Measurements from ENCODE around the gene HSH2D.

The HSH2D gene

DNA sequence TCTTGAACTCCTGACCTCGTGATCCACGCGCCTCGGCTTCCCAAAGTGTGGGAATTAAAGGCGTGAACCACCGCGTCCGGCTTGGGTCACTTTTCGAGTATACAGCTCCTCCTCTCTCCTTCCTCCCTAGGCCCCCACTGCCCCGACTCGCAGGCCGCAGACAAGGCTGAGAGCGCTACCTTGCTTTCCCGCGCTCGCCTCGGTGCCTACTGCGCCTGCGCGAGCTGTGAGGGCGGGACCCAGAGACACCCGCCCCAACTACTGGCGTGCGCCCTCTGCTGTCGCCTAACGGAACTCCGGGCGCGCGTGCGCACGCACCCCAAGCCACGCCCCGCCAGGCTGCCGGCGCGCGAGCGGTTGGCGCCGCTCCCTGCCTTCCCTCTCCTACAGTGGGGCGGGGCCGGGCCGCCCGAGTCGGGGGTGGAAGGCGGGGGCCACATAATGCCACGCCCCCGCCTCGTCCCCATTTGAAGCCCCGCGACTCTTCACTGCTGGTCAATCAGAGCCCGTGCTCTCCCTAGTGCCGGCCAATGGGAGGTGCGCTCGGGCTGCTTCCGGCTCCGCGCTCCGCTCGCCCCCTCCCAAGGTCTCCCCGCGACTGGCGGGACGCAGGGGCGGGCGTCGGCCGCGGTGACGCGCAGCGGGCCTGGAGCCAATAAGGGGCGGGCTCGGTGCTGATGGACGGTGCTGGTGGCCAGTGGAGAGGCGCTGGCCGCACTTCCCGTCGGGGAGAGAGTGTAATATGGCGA, 32.2 kb upstream of the HSH2D start, which contains the start of gene RAB8A:
TSS of gene RAB8A (plus strand) at position 730 of the 749 bp plus-strand sequence. CDS start at position 743, 13 bp downstream.
- no peak within 1 kb of the TSS for H4K5ac ChIP-seq (ENCODE audit: low read length)
- no CpG with 5 or more reads among the region's 81 CpGs for WGBS (ENCODE audit: extremely low coverage, insufficient coverage, low lambda C conversion rate)
- peak within 1 kb of the TSS; percentile 94 for H3K56ac ChIP-seq (ENCODE audit: low read length)
- H3K27ac ChIP-seq (ENCODE audit: low read depth, low read length) = peak within 1 kb of the TSS; percentile 17
- H3K4me3 ChIP-seq (ENCODE audit: low read length) = peak within 1 kb of the TSS; percentile 86
- no peak within 1 kb of the TSS for H2BK15ac ChIP-seq (replicated peaks; ENCODE audit: low read depth)
- no peak within 1 kb of the TSS for H4K8ac ChIP-seq (ENCODE audit: low read depth, low read length)
- H2BK120ac ChIP-seq (ENCODE audit: low read depth, low read length) = no peak within 1 kb of the TSS
- no peak within 1 kb of the TSS for H2BK5ac ChIP-seq (ENCODE audit: low read length)
- H3K27me3 ChIP-seq (ENCODE audit: insufficient read depth, low read length, poor library complexity) = no peaks in the 10 kb centered on the region
- H3K23ac ChIP-seq (ENCODE audit: low read length) = no peak within 1 kb of the TSS
- peaks cover 4% of the 10 kb centered on the region for H3K4me1 ChIP-seq (ENCODE audit: control insufficient read depth, low read depth, low read length)
- H2AK5ac ChIP-seq (ENCODE audit: low read length) = no peak within 1 kb of the TSS
- H3K9ac ChIP-seq (ENCODE audit: low read length) = peak within 1 kb of the TSS; percentile 86
- H3K18ac ChIP-seq (ENCODE audit: low read length) = peak within 1 kb of the TSS; percentile 16
- H3K79me2 ChIP-seq (ENCODE audit: control insufficient read depth, insufficient read depth, low read length) = peaks cover 28% of the 10 kb centered on the region
- H3K4ac ChIP-seq (ENCODE audit: low read depth, low read length) = peak within 1 kb of the TSS; percentile 84
- H3K79me1 ChIP-seq (ENCODE audit: low read length) = peaks cover 20% of the 10 kb centered on the region
- no peaks in the 10 kb centered on the region for H3K36me3 ChIP-seq (ENCODE audit: control insufficient read depth, insufficient read depth, low read length)
- peak; percentile 100 for DNase-seq
- H3K4me2 ChIP-seq (ENCODE audit: low read length) = peak within 1 kb of the TSS; percentile 55

DNA sequence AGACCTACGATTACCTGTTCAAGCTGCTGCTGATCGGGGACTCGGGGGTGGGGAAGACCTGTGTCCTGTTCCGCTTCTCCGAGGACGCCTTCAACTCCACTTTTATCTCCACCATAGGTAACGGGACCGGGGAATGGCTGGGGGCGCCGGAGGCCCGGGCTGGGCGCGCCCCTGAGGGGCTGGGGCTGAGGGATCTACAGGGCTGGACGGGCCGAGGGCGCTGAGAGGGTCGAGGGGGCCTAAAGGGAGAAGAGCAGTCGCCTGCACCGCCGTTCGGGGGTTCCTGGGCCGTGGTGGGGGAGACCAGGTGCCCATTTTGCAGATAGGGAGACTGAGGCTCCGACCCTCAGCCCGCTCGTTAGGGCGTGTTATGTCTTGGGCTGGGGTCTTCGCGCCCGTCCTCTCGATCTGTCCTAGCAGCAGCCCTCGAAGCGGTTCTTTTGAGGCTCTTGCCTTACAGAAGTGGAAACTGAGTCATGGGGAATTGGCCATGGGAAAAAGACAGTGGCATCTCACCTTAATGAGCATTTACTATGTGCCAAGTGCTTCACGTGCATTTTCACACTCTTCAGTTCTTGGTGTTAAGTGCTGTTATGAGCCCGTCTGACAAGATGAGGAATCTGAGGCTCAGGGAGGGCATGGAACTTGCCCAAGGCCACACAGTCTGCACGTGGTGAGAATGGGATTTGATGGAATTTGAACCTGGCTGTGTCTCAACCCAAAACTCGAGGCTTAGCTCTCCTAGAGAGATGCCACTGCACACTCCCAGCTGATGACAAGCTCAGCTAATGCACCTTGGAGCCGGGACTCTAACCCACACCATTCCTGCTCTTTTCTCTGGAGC, 31.4 kb upstream of the HSH2D start:
- no peak overlapping the region for H4K8ac ChIP-seq (ENCODE audit: low read depth, low read length)
- no peak overlapping the region for H2AK5ac ChIP-seq (ENCODE audit: low read length)
- peak overlapping the region; percentile 94 for H3K56ac ChIP-seq (ENCODE audit: low read length)
- no peaks in the 10 kb centered on the region for H3K36me3 ChIP-seq (ENCODE audit: control insufficient read depth, insufficient read depth, low read length)
- peak overlapping the region; percentile 55 for H3K4me2 ChIP-seq (ENCODE audit: low read length)
- H3K27me3 ChIP-seq (ENCODE audit: insufficient read depth, low read length, poor library complexity) = no peaks in the 10 kb centered on the region
- H3K23ac ChIP-seq (ENCODE audit: low read length) = no peak overlapping the region
- H3K79me2 ChIP-seq (ENCODE audit: control insufficient read depth, insufficient read depth, low read length) = peaks cover 28% of the 10 kb centered on the region
- H2BK15ac ChIP-seq (replicated peaks; ENCODE audit: low read depth) = no peak overlapping the region
- peak overlapping the region; percentile 86 for H3K4me3 ChIP-seq (ENCODE audit: low read length)
- peaks cover 4% of the 10 kb centered on the region for H3K4me1 ChIP-seq (ENCODE audit: control insufficient read depth, low read depth, low read length)
- peaks cover 22% of the 10 kb centered on the region for H3K79me1 ChIP-seq (ENCODE audit: low read length)
- H3K9ac ChIP-seq (ENCODE audit: low read length) = peak overlapping the region; percentile 86
- WGBS (ENCODE audit: extremely low coverage, insufficient coverage, low lambda C conversion rate) = no CpG with 5 or more reads among the region's 37 CpGs
- DNase-seq = no peak
- peak overlapping the region; percentile 16 for H3K18ac ChIP-seq (ENCODE audit: low read length)
- H2BK5ac ChIP-seq (ENCODE audit: low read length) = no peak overlapping the region
- H4K5ac ChIP-seq (ENCODE audit: low read length) = no peak overlapping the region
- H3K27ac ChIP-seq (ENCODE audit: low read depth, low read length) = peak overlapping the region; percentile 17
- no peak overlapping the region for H2BK120ac ChIP-seq (ENCODE audit: low read depth, low read length)
- peak overlapping the region; percentile 84 for H3K4ac ChIP-seq (ENCODE audit: low read depth, low read length)

DNA sequence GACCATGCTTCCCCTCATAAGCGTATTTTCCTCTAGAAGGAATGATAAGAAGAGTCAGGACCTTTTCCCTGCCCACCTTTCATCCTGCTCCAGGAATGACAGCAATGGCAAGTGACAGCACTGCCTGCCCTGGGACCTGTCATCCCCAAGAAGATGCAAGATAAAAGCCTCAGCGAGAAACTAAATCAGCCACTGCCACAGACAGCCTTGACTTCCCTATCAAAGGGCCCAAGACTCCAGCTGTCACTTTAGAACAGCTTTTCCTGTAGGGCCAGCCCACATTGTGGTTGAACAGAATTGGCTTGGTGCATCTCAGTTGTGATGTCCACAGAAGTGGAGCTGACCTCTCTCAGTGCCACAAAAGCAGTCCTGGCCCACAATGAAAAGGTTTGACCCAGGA, 30.7 kb upstream of the HSH2D start:
- H2BK120ac ChIP-seq (ENCODE audit: low read depth, low read length) = no peak overlapping the region
- no peaks in the 10 kb centered on the region for H3K27me3 ChIP-seq (ENCODE audit: insufficient read depth, low read length, poor library complexity)
- H3K18ac ChIP-seq (ENCODE audit: low read length) = no peak overlapping the region
- peaks cover 25% of the 10 kb centered on the region for H3K79me1 ChIP-seq (ENCODE audit: low read length)
- H3K4ac ChIP-seq (ENCODE audit: low read depth, low read length) = no peak overlapping the region
- H3K4me2 ChIP-seq (ENCODE audit: low read length) = no peak overlapping the region
- H3K4me1 ChIP-seq (ENCODE audit: control insufficient read depth, low read depth, low read length) = peaks cover 4% of the 10 kb centered on the region
- H3K36me3 ChIP-seq (ENCODE audit: control insufficient read depth, insufficient read depth, low read length) = no peaks in the 10 kb centered on the region
- H3K27ac ChIP-seq (ENCODE audit: low read depth, low read length) = no peak overlapping the region
- no peak overlapping the region for H2AK5ac ChIP-seq (ENCODE audit: low read length)
- no peak overlapping the region for H2BK5ac ChIP-seq (ENCODE audit: low read length)
- peaks cover 28% of the 10 kb centered on the region for H3K79me2 ChIP-seq (ENCODE audit: control insufficient read depth, insufficient read depth, low read length)
- WGBS (ENCODE audit: extremely low coverage, insufficient coverage, low lambda C conversion rate) = no CpG with 5 or more reads among the region's 2 CpGs
- H4K5ac ChIP-seq (ENCODE audit: low read length) = no peak overlapping the region
- DNase-seq = no peak
- no peak overlapping the region for H3K56ac ChIP-seq (ENCODE audit: low read length)
- H4K8ac ChIP-seq (ENCODE audit: low read depth, low read length) = no peak overlapping the region
- no peak overlapping the region for H3K23ac ChIP-seq (ENCODE audit: low read length)
- peak overlapping the region; percentile 86 for H3K9ac ChIP-seq (ENCODE audit: low read length)
- H2BK15ac ChIP-seq (replicated peaks; ENCODE audit: low read depth) = no peak overlapping the region
- H3K4me3 ChIP-seq (ENCODE audit: low read length) = no peak overlapping the region

DNA sequence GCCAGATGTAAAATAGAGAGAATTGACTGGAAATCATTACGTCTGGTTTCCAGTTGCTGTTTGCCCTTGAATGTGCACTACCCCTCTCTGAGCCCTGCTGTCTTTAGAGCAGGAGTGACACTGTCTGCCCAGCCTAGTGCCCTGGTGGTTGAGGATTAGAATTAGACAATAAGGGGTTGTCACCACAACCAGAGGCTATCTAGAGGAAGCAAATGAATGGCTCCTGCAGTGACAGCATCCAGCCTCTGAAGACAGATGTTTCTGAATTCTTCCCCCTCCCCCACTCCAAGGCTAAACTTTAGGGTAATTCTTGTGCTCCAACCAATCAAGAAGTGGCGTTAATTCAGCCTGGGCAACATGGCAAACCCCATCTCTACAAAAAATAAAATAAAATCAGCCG, 29.8 kb upstream of the HSH2D start:
- peaks cover 6% of the 10 kb centered on the region for H3K36me3 ChIP-seq (ENCODE audit: control insufficient read depth, insufficient read depth, low read length)
- no peak overlapping the region for H4K8ac ChIP-seq (ENCODE audit: low read depth, low read length)
- H3K4ac ChIP-seq (ENCODE audit: low read depth, low read length) = no peak overlapping the region
- no peak overlapping the region for H3K4me2 ChIP-seq (ENCODE audit: low read length)
- WGBS (ENCODE audit: extremely low coverage, insufficient coverage, low lambda C conversion rate) = no CpG with 5 or more reads among the region's 3 CpGs
- H3K79me1 ChIP-seq (ENCODE audit: low read length) = peaks cover 25% of the 10 kb centered on the region
- no peak overlapping the region for H3K27ac ChIP-seq (ENCODE audit: low read depth, low read length)
- no peak overlapping the region for H3K4me3 ChIP-seq (ENCODE audit: low read length)
- no peak overlapping the region for H2BK120ac ChIP-seq (ENCODE audit: low read depth, low read length)
- H2AK5ac ChIP-seq (ENCODE audit: low read length) = no peak overlapping the region
- H4K5ac ChIP-seq (ENCODE audit: low read length) = no peak overlapping the region
- peaks cover 28% of the 10 kb centered on the region for H3K79me2 ChIP-seq (ENCODE audit: control insufficient read depth, insufficient read depth, low read length)
- no peak overlapping the region for H2BK5ac ChIP-seq (ENCODE audit: low read length)
- no peak overlapping the region for H3K56ac ChIP-seq (ENCODE audit: low read length)
- H3K9ac ChIP-seq (ENCODE audit: low read length) = no peak overlapping the region
- no peak overlapping the region for H3K18ac ChIP-seq (ENCODE audit: low read length)
- no peaks in the 10 kb centered on the region for H3K27me3 ChIP-seq (ENCODE audit: insufficient read depth, low read length, poor library complexity)
- peak; percentile 69 for DNase-seq
- peaks cover 4% of the 10 kb centered on the region for H3K4me1 ChIP-seq (ENCODE audit: control insufficient read depth, low read depth, low read length)
- H2BK15ac ChIP-seq (replicated peaks; ENCODE audit: low read depth) = no peak overlapping the region
- no peak overlapping the region for H3K23ac ChIP-seq (ENCODE audit: low read length)

DNA sequence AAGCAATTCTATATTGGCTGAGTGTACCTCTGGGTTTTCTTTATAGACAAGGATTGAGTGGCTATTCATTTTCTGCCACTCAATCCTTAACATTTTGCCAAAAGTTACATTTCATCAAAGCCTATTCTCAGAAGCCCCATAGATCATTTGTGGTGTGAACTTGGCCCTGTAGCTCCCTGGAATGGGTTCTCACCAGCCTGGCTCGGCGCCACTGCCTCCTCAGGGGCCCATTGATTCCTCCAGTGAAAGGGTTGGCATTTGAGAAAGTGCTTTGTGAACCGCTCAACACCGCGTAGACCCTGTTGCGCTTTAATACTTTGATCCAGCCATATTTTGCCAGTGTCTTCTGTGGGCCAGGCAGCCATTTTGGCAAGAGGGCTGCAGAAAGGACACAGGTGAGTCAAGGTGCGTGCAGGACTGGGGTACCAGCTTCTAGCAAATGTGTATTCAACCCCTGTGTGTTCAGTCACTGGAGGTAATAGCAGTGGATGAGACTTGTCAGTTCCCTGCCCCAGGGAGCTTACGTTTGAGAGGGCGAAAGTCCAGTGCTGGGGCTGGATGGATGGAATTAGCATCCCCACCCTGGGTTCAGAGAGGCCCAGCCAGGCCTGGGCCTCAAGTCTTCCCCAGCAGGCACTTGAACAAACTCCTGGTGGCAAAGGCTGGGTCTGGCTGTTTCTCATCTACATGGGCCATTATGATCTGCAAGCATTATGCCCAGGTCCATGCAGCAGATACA, 28.0 kb upstream of the HSH2D start:
- H3K4me3 ChIP-seq (ENCODE audit: low read length) = no peak overlapping the region
- no peak overlapping the region for H4K8ac ChIP-seq (ENCODE audit: low read depth, low read length)
- no peak overlapping the region for H3K9ac ChIP-seq (ENCODE audit: low read length)
- H3K18ac ChIP-seq (ENCODE audit: low read length) = no peak overlapping the region
- no peak overlapping the region for H2BK120ac ChIP-seq (ENCODE audit: low read depth, low read length)
- no peak overlapping the region for H3K4ac ChIP-seq (ENCODE audit: low read depth, low read length)
- peaks cover 28% of the 10 kb centered on the region for H3K79me2 ChIP-seq (ENCODE audit: control insufficient read depth, insufficient read depth, low read length)
- no CpG with 5 or more reads among the region's 9 CpGs for WGBS (ENCODE audit: extremely low coverage, insufficient coverage, low lambda C conversion rate)
- H3K4me2 ChIP-seq (ENCODE audit: low read length) = no peak overlapping the region
- H3K79me1 ChIP-seq (ENCODE audit: low read length) = peaks cover 25% of the 10 kb centered on the region
- H3K27me3 ChIP-seq (ENCODE audit: insufficient read depth, low read length, poor library complexity) = no peaks in the 10 kb centered on the region
- no peak overlapping the region for H3K56ac ChIP-seq (ENCODE audit: low read length)
- H2BK5ac ChIP-seq (ENCODE audit: low read length) = no peak overlapping the region
- H3K36me3 ChIP-seq (ENCODE audit: control insufficient read depth, insufficient read depth, low read length) = peaks cover 10% of the 10 kb centered on the region
- H2BK15ac ChIP-seq (replicated peaks; ENCODE audit: low read depth) = no peak overlapping the region
- H4K5ac ChIP-seq (ENCODE audit: low read length) = no peak overlapping the region
- no peak overlapping the region for H2AK5ac ChIP-seq (ENCODE audit: low read length)
- H3K4me1 ChIP-seq (ENCODE audit: control insufficient read depth, low read depth, low read length) = peaks cover 4% of the 10 kb centered on the region
- no peak overlapping the region for H3K23ac ChIP-seq (ENCODE audit: low read length)
- no peak for DNase-seq
- H3K27ac ChIP-seq (ENCODE audit: low read depth, low read length) = no peak overlapping the region

Data from mesendoderm (in vitro differentiated cells).